Liver (tissue), 9 donors: ENCODE results near the gene TOP1. TPM values are rescaled to one million over a fixed set of nuclear protein-coding genes. Genes with fewer than 3 reads are reported as not detected.

Experiments
- DNase-seq: peaks from one replicate; pipeline ENCODE4 v3.0.0-alpha.2; 2017; ENCODE audit warnings: low spot score
- H3K27ac ChIP-seq, 2 donors: one replicate each; pipeline ENCODE4 v1.7.0; 2013; ENCODE audit warnings: inconsistent platforms in 2 of 2, low read length in 2 of 2, control low read depth in 1 of 2, low read depth in 1 of 2, mild to moderate bottlenecking in 1 of 2
- H3K27me3 ChIP-seq, 4 donors: one replicate each; pipeline versions ENCODE4 v1.6.1 to v1.7.0; 2013; ENCODE audit warnings: low read length in 3 of 4, inconsistent platforms in 1 of 4, mild to moderate bottlenecking in 1 of 4, moderate library complexity in 1 of 4; ENCODE audit not compliant: control insufficient read depth in 4 of 4, insufficient read depth in 4 of 4
- H3K36me3 ChIP-seq, 4 donors: one replicate each; pipeline versions ENCODE4 v1.6.1 to v1.7.0; 2013; ENCODE audit warnings: low read length in 3 of 4, mild to moderate bottlenecking in 3 of 4, low read depth in 1 of 4, moderate library complexity in 1 of 4; ENCODE audit not compliant: control insufficient read depth in 4 of 4, insufficient read depth in 3 of 4
- H3K4me1 ChIP-seq, 4 donors: one replicate each; pipeline versions ENCODE4 v1.6.1 to v1.7.0; 2013; ENCODE audit warnings: low read length in 3 of 4, mild to moderate bottlenecking in 3 of 4, moderate library complexity in 1 of 4; ENCODE audit not compliant: control insufficient read depth in 4 of 4, insufficient read depth in 4 of 4
- H3K4me3 ChIP-seq, 3 donors: one replicate each; pipeline versions ENCODE4 v1.6.1 to v1.7.0; 2013; ENCODE audit warnings: low read length in 3 of 3, control low read depth in 1 of 3, low read depth in 1 of 3, mild to moderate bottlenecking in 1 of 3
- H3K9ac ChIP-seq, 2 donors: one replicate each; pipeline ENCODE4 v1.7.0; 2013; ENCODE audit warnings: low read length in 2 of 2, mild to moderate bottlenecking in 2 of 2, moderate library complexity in 2 of 2, control low read depth in 1 of 2, low read depth in 1 of 2
- H3K9me3 ChIP-seq, 4 donors: one replicate each; pipeline versions ENCODE4 v1.6.1 to v1.7.0; 2013; ENCODE audit warnings: low read length in 3 of 4; ENCODE audit not compliant: control insufficient read depth in 4 of 4
- ATF3 ChIP-seq: IDR thresholded peaks from 2 replicates; pipeline ENCODE4 v1.6.1; 2016; ENCODE audit warnings: antibody characterized with exemption
- CTCF ChIP-seq: fragments of 150-350 bp; IDR thresholded peaks from 2 replicates; pipeline ENCODE4 v1.5.1; 2017; ENCODE audit warnings: improper control_type of control experiment, low read depth, low read length; ENCODE audit not compliant: missing input control
- EGR1 ChIP-seq, 2 donors: IDR thresholded peaks; 2 replicates each; pipeline ENCODE4 v1.6.1; 2016 to 2018; ENCODE audit warnings: antibody characterized with exemption in 2 of 2, low read depth in 2 of 2
- FOXA1 ChIP-seq: IDR thresholded peaks from 2 replicates; pipeline ENCODE4 v1.6.1; 2016; ENCODE audit warnings: antibody characterized with exemption
- GABPA ChIP-seq, 2 donors: IDR thresholded peaks in 1 of 2; conservative IDR thresholded peaks in 1 of 2; 2 replicates each; pipeline ENCODE4 v1.6.1; 2016; ENCODE audit warnings: antibody characterized with exemption in 2 of 2, mild to moderate bottlenecking in 1 of 2, moderate library complexity in 1 of 2
- HNF4A ChIP-seq, 2 donors: conservative IDR thresholded peaks; 2 replicates each; pipeline ENCODE4 v1.6.1; 2016; ENCODE audit warnings: antibody characterized with exemption in 2 of 2, mild to moderate bottlenecking in 2 of 2
- HNF4G ChIP-seq: IDR thresholded peaks from 2 replicates; pipeline ENCODE4 v1.6.1; 2016; ENCODE audit warnings: antibody characterized with exemption
- JUND ChIP-seq, 2 donors: IDR thresholded peaks; 2 replicates each; pipeline ENCODE4 v1.6.1; 2016; ENCODE audit warnings: antibody characterized with exemption in 2 of 2
- MAX ChIP-seq: IDR thresholded peaks from 2 replicates; pipeline ENCODE4 v1.6.1; 2016; ENCODE audit warnings: antibody characterized with exemption
- RAD21 ChIP-seq, 2 donors: IDR thresholded peaks; 2 replicates each; pipeline ENCODE4 v1.6.1; 2016; ENCODE audit warnings: antibody characterized with exemption in 2 of 2, mild to moderate bottlenecking in 2 of 2
- REST ChIP-seq: IDR thresholded peaks from 2 replicates; pipeline ENCODE4 v1.6.1; 2016; ENCODE audit warnings: antibody characterized with exemption, mild to moderate bottlenecking
- RXRA ChIP-seq, 2 donors: IDR thresholded peaks; 2 replicates each; pipeline ENCODE4 v1.6.1; 2017 to 2018; ENCODE audit warnings: antibody characterized with exemption in 2 of 2, mild to moderate bottlenecking in 1 of 2
- SP1 ChIP-seq: IDR thresholded peaks from 2 replicates; pipeline ENCODE4 v1.6.1; 2018; ENCODE audit warnings: antibody characterized with exemption, mild to moderate bottlenecking
- TAF1 ChIP-seq: conservative IDR thresholded peaks from 2 replicates; pipeline ENCODE4 v1.6.1; 2016; ENCODE audit warnings: antibody characterized with exemption, mild to moderate bottlenecking
- YY1 ChIP-seq: IDR thresholded peaks from 2 replicates; pipeline ENCODE4 v1.6.1; 2016; ENCODE audit warnings: antibody characterized with exemption, mild to moderate bottlenecking
- ZBTB33 ChIP-seq: IDR thresholded peaks from 2 replicates; pipeline ENCODE4 v1.6.1; 2016; ENCODE audit warnings: antibody characterized with exemption
- WGBS: extraction: QIAGEN DNeasy Blood & Tissue Kit; methylation state at CpG from one replicate; pipeline ENCODE4 v1.1.7; 2013; 5-methylcytosine and 5-hydroxymethylcytosine counted together
- polyA plus RNA-seq, 2 donors: library from polyadenylated mRNA; stranded (reverse) in 1 of 2; unstranded in 1 of 2; fragments of 200-250 nt in 1 of 2; fragments of >200 nt in 1 of 2; fragmentation: Nextera tagmentation in 1 of 2; extraction: Ambion mirVana in 1 of 2; gene quantifications; one replicate each; pipeline versions ENCODE4 v1.2.1 to v1.2.3, GENCODE V29; 2013 to 2015
- total RNA-seq, 2 donors: library from RNA; depleted of rRNA; stranded (reverse); fragments of >200 nt; gene quantifications; one replicate each; pipeline ENCODE4 v1.2.3, GENCODE V29; 2014
- donor health status: healthy.
- donor health status: healthy.
- donor health status: healthy.
- donor health status: healthy.
- donor health status: healthy.

Gene TOP1
- total and polyA plus RNA-seq, 4 donors: 13.7 to 62.1 (median 19.4) TPM

- no peaks in the 10 kb centered on the region for H3K9me3 ChIP-seq
- no peak overlapping the region for H3K4me3 ChIP-seq
- peaks cover 4 to 57% (median 20%) of the 10 kb centered on the region in 4 donors for H3K36me3 ChIP-seq
- H3K27me3 ChIP-seq: no peaks in the 10 kb centered on the region
- H3K27ac ChIP-seq: no peak overlapping the region
- DNase-seq: no peak
- WGBS: 95% methylated on average over 27 of the region's 27 CpGs
- no peak overlapping the region for H3K9ac ChIP-seq
- TF ChIP-seq TAF1: no peak
- no peak for TF ChIP-seq HNF4A (conservative IDR thresholded peaks at IDR 0.05)
- no peak for TF ChIP-seq YY1
- TF ChIP-seq ZBTB33: no peak
- TF ChIP-seq RAD21 (IDR thresholded peaks at IDR 0.05): no peak
- no peak for TF ChIP-seq RXRA (IDR thresholded peaks at IDR 0.05)
- TF ChIP-seq MAX: no peak
- no peak for TF ChIP-seq JUND (IDR thresholded peaks at IDR 0.05)
- H3K4me1 ChIP-seq: no peaks in the 10 kb centered on the region
Measured at GRCh38 chr20:41166201-41167117, 137.8 kb downstream of the TOP1 start.

GRCh38 chr20:41167118-41167470 lies 138.5 kb downstream of the TOP1 start:
- WGBS: 92% methylated on average over 3 of the region's 3 CpGs
- TF ChIP-seq FOXA1: no peak
- Histone ChIP-seq H3K27me3 (no peaks in the 10 kb centered on the region), H3K27ac (no peak overlapping the region), H3K9ac (no peak overlapping the region), H3K4me3 (no peak overlapping the region), H3K9me3 (no peaks in the 10 kb centered on the region), H3K4me1 (no peaks in the 10 kb centered on the region), H3K36me3 (peaks cover 4 to 57% (median 20%) of the 10 kb centered on the region in 4 donors)
- DNase-seq: no peak

- Histone ChIP-seq H3K9ac (no peak overlapping the region), H3K9me3 (no peaks in the 10 kb centered on the region), H3K4me3 (no peak overlapping the region), H3K4me1 (peaks cover 0 to 2% (median 0%) of the 10 kb centered on the region in 4 donors), H3K27ac (no peak overlapping the region), H3K36me3 (peaks cover 4 to 59% (median 20%) of the 10 kb centered on the region in 4 donors), H3K27me3 (no peaks in the 10 kb centered on the region)
- TF ChIP-seq ATF3: no peak
- TF ChIP-seq FOXA1: no peak
- no peak for TF ChIP-seq HNF4G
- no peak for TF ChIP-seq YY1
- TF ChIP-seq GABPA (IDR thresholded peaks at IDR 0.05 in 1 of 2, conservative IDR thresholded peaks at IDR 0.05 in 1 of 2): no peak
- TF ChIP-seq SP1: no peak
- TF ChIP-seq MAX: no peak
- no peak for TF ChIP-seq REST
- no peak for TF ChIP-seq EGR1 (IDR thresholded peaks at IDR 0.05; ENCODE audit: low read depth in 2 of 2)
- TF ChIP-seq CTCF: no peak
- TF ChIP-seq HNF4A (conservative IDR thresholded peaks at IDR 0.05): no peak
- DNase-seq: no peak
- 84% methylated on average over 11 of the region's 11 CpGs for WGBS
Measured at GRCh38 chr20:41167481-41168253, 139.0 kb downstream of the TOP1 start.
